HCT116 (cell line): Measurements from ENCODE around the gene SCARF2. TPM values are rescaled to one million over a fixed set of nuclear protein-coding genes. Genes with fewer than 3 reads are reported as not detected.
"Not testable (repeated sequence)": the region's sequence is repeated elsewhere in the genome, so short reads cannot be mapped to it uniquely, and the experiment has no call there.

Source experiments
- ATAC-seq: fragments of 200-7000 bp; cut with Tn5 transposase; 2 replicates; pipeline ENCODE4 v1.9.1; 2020; ENCODE audit warnings: mild to moderate bottlenecking, moderate library complexity
- BruUV-seq: library from RNA; stranded (reverse); fragments of 400-500 nt; replicated peaks from 2 replicates; lab custom pipeline; 2021; lab: Mats Ljungman, UMichigan
- CTCF ChIA-PET: fragments of 300-600 bp; sonication (Branson Sonifier 250); formaldehyde crosslinking; loops from one replicate; lab custom pipeline; 2021; ENCODE audit warnings: antibody characterized with exemption; lab: Charles Lee
- POLR2A ChIA-PET: fragments of 300-600, 350-600 bp; sonication (Branson Sonifier 250); formaldehyde crosslinking; loops from one replicate; lab custom pipeline; 2021; ENCODE audit warnings: antibody characterized with exemption; lab: Charles Lee
- RAD21 ChIA-PET, 2 experiments: fragments of 300-600 bp; sonication (Branson Sonifier 250); formaldehyde crosslinking; loops; one replicate each; lab custom pipeline; 2023; ENCODE audit warnings: low total read pairs in 2 of 2; ENCODE audit not compliant: uncharacterized antibody in 2 of 2, unreplicated experiment in 2 of 2, low non-redundant PET in 1 of 2; lab: Charles Lee
- DNase-seq: peaks from one replicate; pipeline ENCODE4 v3.0.0-alpha.2; 2010; ENCODE audit warnings: low read depth, low spot score
- H2AFZ ChIP-seq: fragments of 200-600 bp; shearing (Covaris generic), sonication (generic); 2 replicates; pipeline ENCODE4 v1.6.1; 2017; ENCODE audit warnings: low read depth, mixed run types, mixed read lengths, antibody characterized with exemption, low read length; ENCODE audit not compliant: poor library complexity, severe bottlenecking
- H3K27ac ChIP-seq: 2 replicates; pipeline ENCODE4 v1.5.1; 2012; ENCODE audit warnings: low read depth, low read length
- H3K27me3 ChIP-seq: fragments of 200-600 bp; sonication (generic); 2 replicates; pipeline ENCODE4 v1.6.1; 2016; ENCODE audit warnings: mixed run types, low read length, mixed read lengths; ENCODE audit not compliant: insufficient read depth
- H3K36me3 ChIP-seq, 2 experiments: fragments of 200-500 bp in 1 of 2; fragments of 200-600 bp in 1 of 2; sonication (Bioruptor generic) in 1 of 2; sonication (generic) in 1 of 2; 2 replicates each; pipeline versions ENCODE4 v1.5.1 to v1.6.1; 2014 to 2016; ENCODE audit warnings: low read length in 2 of 2, inconsistent platforms in 1 of 2, mixed read lengths in 1 of 2, mixed run types in 1 of 2; ENCODE audit not compliant: insufficient read depth in 2 of 2, control insufficient read depth in 1 of 2
- H3K4me1 ChIP-seq, 2 experiments: fragments of 200-600 bp in 1 of 2; sonication (generic) in 1 of 2; 2 replicates each; pipeline versions ENCODE4 v1.5.1 to v1.6.1; 2012 to 2017; ENCODE audit warnings: low read length in 2 of 2, inconsistent platforms in 1 of 2, mild to moderate bottlenecking in 1 of 2, mixed read lengths in 1 of 2, mixed run types in 1 of 2, moderate library complexity in 1 of 2; ENCODE audit not compliant: insufficient read depth in 2 of 2, control insufficient read depth in 1 of 2
- H3K4me2 ChIP-seq: fragments of 200-600 bp; sonication (generic); 2 replicates; pipeline ENCODE4 v1.6.1; 2017; ENCODE audit warnings: mixed run types, low read length, mixed read lengths
- H3K4me3 ChIP-seq, 2 experiments: fragments of 200-600 bp in 1 of 2; sonication (generic) in 1 of 2; replicated peaks in 1 of 2; 2 replicates each; pipeline ENCODE4 v1.5.1; 2011 to 2016; ENCODE audit warnings: low read length in 2 of 2, control low read depth in 1 of 2, low read depth in 1 of 2, mild to moderate bottlenecking in 1 of 2, mixed read lengths in 1 of 2, mixed run types in 1 of 2
- H3K79me2 ChIP-seq: fragments of 200-600 bp; sonication (generic); 2 replicates; pipeline ENCODE4 v1.6.1; 2017; ENCODE audit warnings: mild to moderate bottlenecking, mixed run types, low read length, moderate library complexity, mixed read lengths; ENCODE audit not compliant: insufficient read depth
- H3K9ac ChIP-seq: fragments of 200-600 bp; sonication (generic); 2 replicates; pipeline ENCODE4 v1.6.1; 2016; ENCODE audit warnings: low read length, mixed read lengths
- H3K9me2 ChIP-seq: fragments of 200-600 bp; sonication (generic), shearing (Covaris generic); 2 replicates; pipeline ENCODE4 v1.6.1; 2017; ENCODE audit warnings: mixed run types, mild to moderate bottlenecking, moderate library complexity; ENCODE audit not compliant: insufficient read depth
- H3K9me3 ChIP-seq, 2 experiments: fragments of 200-500 bp in 1 of 2; fragments of 200-600 bp in 1 of 2; sonication (Bioruptor generic) in 1 of 2; sonication (generic) in 1 of 2; 2 replicates each; pipeline ENCODE4 v1.6.1; 2014 to 2017; ENCODE audit warnings: low read length in 2 of 2, mixed read lengths in 2 of 2, inconsistent platforms in 1 of 2, low read depth in 1 of 2, mild to moderate bottlenecking in 1 of 2, mixed run types in 1 of 2, moderate library complexity in 1 of 2; ENCODE audit not compliant: control insufficient read depth in 1 of 2, insufficient read depth in 1 of 2
- H4K20me1 ChIP-seq: fragments of 200-600 bp; sonication (generic), shearing (Covaris generic); 2 replicates; pipeline ENCODE4 v1.6.1; 2017; ENCODE audit warnings: mixed run types, mild to moderate bottlenecking, moderate library complexity; ENCODE audit not compliant: insufficient read depth
- CEBPB ChIP-seq: IDR thresholded peaks from 2 replicates; pipeline ENCODE4 v1.6.1; 2012; ENCODE audit warnings: low read depth
- EZH2phosphoT487 ChIP-seq: fragments of 200-600 bp; IDR thresholded peaks from 2 replicates; pipeline ENCODE4 v1.6.1; 2018; ENCODE audit warnings: antibody characterized with exemption, borderline replicate concordance
- MAX ChIP-seq: IDR thresholded peaks from 2 replicates; pipeline ENCODE4 v1.6.1; 2012
- SRF ChIP-seq: IDR thresholded peaks from 2 replicates; pipeline ENCODE4 v1.6.1; 2012; ENCODE audit warnings: low read depth
- intact Hi-C: fragments of 100-400 bp; cut with micrococcal nuclease; formaldehyde crosslinking; loops from 2 replicates; pipeline ENCODE4 v1.10.0; 2022
- total RNA-seq: library from RNA; stranded (reverse); gene quantifications from one replicate; pipeline ENCODE4 v1.2.1, GENCODE V29; 2021; ENCODE audit not compliant: unreplicated experiment

Gene SCARF2
- total RNA-seq, 1 experiment from 2014 or later = 2.5 TPM

- TF ChIP-seq EZH2phosphoT487 = no peak
- no peak for TF ChIP-seq SRF
- TF ChIP-seq MAX = peak; percentile 50; the same call in 1 of the 2 replicates
- no peak for TF ChIP-seq CEBPB
Observed at GRCh38 chr22:20418211-20418788, 19.3 kb downstream of the SCARF2 start (continued).

- BruUV-seq, CTCF ChIA-PET: not testable (repeated sequence)
- intact Hi-C loops = loop anchor here (5.0 kb wide), 1 partner anchor 82 kb away; the partner anchor contains the start of gene KLHL22
Observed at GRCh38 chr22:20415699-20416098, 21.9 kb downstream of the SCARF2 start.

GRCh38 chr22:20415241-20415640 lies 22.4 kb downstream of the SCARF2 start:
- H3K27ac ChIP-seq, POLR2A ChIA-PET, H3K9ac ChIP-seq, H3K4me3 ChIP-seq, H3K36me3 ChIP-seq, H2AFZ ChIP-seq, H4K20me1 ChIP-seq, H3K79me2 ChIP-seq, ATAC-seq, RAD21 ChIA-PET, CTCF ChIA-PET, BruUV-seq, H3K4me1 ChIP-seq, H3K9me3 ChIP-seq, H3K9me2 ChIP-seq, H3K27me3 ChIP-seq, DNase-seq, H3K4me2 ChIP-seq: not testable (repeated sequence)
- intact Hi-C loops = loop anchor here (5.0 kb wide), 1 partner anchor 82 kb away; the partner anchor contains the start of gene KLHL22

More at GRCh38 chr22:20415699-20416098, 21.9 kb downstream of the SCARF2 start:
- H3K4me3 ChIP-seq, H3K4me1 ChIP-seq, H3K9me2 ChIP-seq, RAD21 ChIA-PET, H3K27ac ChIP-seq, ATAC-seq, H3K79me2 ChIP-seq, POLR2A ChIA-PET, H3K9ac ChIP-seq, H3K9me3 ChIP-seq, H3K27me3 ChIP-seq, H3K36me3 ChIP-seq, H2AFZ ChIP-seq, H4K20me1 ChIP-seq, DNase-seq, H3K4me2 ChIP-seq: not testable (repeated sequence)
